ENCODE data around the gene EPN3.

EPN3 gene

DNA sequence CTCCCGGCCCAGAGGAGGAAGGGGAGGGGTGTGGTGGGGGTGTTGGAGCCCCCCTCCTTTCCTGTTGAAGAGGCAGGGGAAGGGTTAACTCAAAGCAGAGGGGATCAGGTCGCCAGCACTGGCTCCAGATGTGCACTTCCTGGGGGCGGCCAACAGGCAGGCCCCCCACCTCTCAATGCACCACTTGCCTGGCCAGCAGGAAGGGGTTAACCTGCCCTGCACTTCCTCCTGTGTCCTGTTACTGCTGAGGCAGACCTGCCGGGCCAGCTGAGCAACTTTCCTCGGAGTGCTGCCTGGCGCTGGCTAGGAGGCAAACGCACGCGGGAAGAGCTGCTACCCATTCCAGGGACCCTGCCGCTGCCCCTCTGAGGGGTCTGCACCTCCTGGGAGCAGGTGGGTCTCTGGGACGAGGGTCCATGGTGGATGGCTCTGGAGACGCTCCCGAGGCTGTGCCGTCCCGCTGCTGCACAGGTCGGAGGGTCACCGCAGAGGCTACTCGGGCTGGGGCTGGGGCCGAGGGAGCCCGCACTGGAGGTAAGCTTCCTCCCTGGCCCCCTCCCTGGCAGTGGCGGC, at the start of gene EPN3:
EPN3 (plus strand) TSS at position 284 of the 573 bp plus-strand sequence. CDS start 3,822 bp downstream, outside the sequence.
- no peak for DNase-seq

DNA sequence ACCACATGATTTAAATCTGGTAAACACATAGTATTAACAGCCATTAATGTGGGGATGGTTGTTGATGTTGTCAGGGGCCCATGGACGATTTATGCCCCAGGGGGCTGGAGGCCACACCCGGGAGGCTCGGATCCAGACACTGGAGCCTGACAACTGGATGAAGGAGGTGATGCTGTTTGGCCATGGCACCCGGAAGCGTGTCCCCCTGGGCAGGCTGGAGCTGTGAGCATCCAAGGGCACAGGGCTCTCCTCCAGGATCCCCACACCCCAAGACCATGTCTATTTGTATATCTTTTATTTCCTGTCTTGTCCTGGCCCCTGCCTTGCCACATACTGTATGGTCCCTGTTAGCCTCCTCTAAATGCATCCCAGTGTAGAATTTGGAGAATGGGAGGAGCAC, 49.3 kb upstream of the EPN3 start:
- DNase-seq, result no peak

DNA sequence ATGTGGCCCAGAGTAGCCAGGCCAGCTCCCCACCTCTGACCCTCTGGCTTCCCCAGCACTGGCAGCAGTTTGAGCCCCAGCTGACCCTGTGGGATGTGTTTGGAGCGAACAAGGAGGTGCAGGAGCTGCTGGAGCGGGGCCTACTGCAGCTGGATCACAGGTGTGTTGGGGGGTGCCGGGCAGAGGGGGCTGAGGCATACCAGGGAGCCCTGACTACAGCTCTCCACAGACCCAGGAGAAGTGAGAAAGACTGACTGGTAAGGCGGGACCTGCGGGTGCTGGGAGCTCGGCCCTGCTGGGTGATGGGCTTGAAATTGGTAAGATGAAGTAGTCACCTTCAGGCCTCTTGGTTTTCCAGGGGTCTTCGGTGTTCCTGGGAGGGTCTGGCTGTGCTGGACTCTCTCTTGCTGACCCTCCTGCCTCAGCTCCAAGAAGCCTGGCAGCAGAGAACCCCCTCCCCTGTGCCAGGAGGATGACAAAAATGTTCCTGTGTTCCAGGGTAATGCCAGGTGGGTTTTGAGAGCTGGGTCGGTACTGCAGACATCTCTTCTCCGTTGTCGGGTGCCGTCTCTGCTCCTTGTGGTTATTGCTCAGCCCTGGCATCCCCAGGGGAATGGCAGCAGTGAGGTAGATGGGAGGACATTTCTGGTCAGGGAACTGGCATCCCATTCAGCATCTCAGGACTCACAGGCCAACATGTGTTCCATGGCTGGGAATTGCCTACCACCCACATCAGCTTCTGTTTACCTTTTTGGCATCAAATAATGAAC, 48.0 kb upstream of the EPN3 start:
- no peak for DNase-seq

DNA sequence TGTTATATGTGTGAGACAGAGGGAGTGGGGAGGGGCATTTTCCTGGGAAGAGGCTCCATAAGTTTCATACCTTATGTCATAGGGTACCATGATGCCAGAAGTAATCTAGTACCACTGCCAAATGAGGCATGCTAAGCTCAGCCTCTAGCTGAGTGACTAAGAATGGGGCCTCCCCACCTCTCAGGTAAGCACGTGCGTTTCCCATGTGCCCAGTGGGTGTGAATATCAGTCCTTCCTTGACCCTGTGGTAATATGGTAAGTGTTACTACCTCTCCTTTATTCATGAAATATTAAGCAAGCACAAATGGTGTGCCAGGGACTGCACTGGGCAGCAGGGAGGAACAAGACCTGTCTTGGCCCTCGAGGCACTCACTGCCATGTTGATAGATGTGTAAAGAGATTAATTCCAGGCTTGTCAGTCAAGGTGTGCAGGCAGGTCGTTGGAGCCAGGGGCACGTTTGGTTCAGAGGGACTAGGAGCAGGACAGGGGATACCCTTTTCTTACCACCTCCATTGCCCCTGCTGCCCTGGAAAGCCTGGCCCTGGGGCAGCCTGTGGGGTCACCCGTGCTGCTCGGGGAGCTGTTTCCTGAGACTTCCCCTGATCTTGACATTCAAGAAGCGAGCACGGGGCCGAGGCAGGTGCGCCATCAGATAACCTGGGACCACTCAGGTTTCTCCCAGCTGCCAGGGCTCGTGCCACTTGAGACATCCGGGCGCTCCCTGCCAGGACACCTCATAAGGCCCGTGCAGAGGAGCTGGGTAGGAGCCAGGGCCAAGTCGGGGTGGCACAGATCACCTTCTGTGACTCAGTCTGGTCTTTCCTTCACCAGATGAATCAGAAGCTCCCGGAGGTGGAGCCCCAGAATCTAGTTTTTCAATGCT, 45.1 kb upstream of the EPN3 start:
- no peak for DNase-seq

DNA sequence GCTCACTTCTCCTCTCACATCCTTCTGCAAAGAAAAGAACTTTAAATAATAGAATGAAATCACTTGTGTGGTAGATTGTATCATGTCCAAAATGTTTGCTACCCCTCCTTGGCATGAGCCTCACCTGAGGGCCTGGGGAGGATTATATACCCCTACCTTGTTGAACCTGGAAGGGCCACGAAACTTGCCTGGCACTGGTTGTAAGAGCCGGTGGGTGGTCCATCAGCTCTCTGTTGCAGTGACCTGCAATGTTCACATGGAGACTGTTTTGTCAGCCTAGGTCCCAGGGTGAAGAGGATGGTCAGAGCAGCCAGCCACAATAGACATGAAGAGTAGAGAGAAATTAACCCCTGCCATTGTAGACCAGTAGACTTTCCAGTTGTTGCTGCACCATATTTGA, 43.7 kb upstream of the EPN3 start:
- DNase-seq, result no peak

DNA sequence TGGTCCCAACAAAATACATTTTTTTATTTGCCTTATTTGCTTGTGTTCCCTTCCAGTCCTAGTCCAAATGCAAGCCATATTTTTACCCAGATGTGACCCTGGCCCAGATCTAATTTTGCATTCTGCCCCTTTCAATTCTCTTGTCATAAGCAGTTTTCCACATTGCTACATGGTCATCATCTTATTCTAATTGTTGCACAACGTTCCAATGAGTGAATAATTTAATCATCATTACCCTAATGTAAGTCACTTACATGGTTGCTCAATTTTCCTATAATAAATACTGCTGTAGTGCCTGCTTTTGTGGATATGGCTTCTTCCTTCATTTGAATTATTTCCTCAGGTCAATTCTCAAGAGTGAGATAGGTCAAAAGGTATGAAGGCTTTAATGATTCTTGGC, 41.0 kb upstream of the EPN3 start:
- no peak for DNase-seq

DNA sequence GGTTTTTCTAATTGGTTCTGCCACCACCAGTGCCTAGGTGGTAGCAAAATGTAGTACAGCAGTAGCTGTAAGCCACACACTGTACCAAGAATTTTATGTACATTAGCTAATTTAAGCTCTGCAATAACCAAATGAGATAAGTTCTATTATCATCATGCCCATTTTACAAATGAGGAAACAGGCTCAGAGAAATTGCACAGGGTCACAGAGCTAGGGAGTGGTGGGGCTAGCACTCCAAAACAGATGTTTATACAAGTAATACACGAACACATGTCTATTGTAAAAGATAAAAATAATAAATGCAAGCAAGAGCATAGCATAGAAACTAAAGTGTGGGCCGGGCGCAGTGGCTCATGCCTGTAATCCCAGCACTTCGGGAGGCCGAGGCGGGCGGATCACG, 40.3 kb upstream of the EPN3 start:
- no peak for DNase-seq

DNA sequence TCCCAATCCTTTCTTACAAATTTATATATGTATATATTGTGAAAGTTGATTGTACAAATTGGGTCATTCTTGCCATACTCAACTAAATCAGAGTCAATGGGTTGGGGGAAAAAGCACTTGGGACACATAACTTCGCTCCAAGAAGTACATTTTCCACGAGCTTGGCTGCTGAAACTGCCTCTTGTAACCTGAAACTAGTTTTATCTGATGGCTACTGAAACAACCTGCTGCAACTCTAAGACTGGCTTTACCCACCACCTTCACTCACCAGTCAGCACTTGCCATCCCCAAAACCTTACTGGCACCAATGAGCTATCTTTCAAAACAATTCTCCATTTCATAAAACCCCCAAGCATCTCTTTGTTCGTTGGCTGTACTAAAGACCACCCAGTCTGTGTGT, 38.8 kb upstream of the EPN3 start:
- no peak for DNase-seq

DNA sequence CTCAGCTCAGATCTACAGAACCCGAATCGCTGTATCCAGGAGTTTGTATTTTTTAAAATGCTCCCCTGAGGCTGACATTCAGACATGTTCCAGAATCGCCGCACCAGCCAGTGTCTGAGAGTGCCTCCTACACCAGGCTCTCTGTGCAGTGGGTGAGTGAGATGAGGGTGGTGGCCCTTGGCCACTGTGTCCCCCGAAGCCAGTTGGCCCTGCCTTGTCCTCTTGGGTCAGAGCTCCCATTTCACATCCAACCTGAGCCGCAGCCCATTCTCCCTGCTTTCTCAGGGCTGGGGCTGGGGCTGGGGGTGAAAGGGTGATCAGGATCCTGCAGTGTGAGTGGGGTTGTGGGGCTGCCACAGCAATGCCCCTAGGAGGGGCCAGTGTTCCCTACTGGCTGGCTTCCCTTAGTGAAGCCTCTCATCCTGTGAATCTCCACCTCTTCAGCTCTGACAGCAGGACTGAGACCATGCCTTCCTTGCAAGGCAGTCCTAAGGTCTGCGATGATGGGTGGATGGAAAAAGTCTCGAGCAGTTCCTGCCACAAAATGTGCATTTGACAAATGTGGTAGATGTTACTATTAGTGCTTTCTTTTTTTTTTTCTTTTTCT, 37.2 kb upstream of the EPN3 start:
- no peak for DNase-seq

DNA sequence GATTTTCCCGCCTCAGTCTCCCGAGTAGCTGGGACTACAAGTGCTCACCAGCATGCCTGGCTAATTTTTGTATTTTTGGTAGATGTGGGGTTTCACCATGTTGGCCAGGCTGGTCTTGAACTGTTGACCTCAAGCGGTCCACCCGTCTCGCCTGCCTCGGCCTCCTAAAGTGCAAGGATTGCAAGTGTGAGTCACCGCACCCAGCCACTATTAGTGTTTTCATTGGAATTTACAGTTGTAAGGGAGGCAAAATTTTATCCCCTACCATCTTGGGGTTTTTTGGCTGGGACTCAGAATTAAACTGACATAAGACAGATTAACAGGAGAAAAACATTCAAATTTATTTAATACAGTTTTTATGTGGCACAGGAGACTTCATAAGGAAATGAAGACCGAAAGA, 36.6 kb upstream of the EPN3 start:
- no peak for DNase-seq

DNA sequence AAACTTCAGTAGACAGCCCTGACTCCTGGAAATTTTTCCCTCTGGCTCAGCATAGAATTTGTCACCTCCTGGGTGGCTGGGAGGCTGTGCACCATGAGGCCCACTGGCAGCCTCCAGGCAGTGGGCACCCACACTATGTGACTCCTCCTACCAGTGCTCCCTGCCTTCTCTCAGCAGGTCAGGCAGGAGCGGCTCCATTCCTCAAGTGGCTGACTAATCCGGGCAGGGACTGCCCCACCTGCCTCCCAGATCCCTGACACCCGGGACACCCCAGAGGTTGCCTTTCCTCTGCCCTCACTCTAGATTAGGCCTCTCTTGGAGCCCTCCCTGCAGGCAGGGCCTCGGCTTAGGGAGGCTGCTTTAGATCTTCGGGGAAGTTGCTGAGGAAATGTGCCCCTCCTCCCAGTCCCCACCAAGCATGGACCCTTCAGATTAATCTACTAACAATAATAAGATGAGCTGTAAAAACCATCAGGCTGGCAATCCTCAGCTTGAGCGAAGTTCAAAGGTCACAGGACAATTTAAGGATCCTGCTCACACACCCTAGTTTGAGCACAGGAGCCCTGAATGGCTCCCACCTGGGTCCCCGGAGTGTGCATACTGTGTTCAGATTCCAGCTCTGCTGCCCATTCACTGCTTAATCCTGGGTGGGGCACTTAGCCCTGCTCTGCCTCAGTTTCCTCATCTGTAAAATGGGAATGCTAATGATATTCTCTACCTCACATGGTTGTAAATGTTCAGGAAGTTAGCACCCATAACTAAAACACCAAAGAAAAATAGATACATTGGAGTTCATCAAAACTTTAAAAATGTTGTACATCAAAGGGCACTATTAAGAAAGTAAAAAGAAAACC, 34.3 kb upstream of the EPN3 start:
- no peak for DNase-seq

DNA sequence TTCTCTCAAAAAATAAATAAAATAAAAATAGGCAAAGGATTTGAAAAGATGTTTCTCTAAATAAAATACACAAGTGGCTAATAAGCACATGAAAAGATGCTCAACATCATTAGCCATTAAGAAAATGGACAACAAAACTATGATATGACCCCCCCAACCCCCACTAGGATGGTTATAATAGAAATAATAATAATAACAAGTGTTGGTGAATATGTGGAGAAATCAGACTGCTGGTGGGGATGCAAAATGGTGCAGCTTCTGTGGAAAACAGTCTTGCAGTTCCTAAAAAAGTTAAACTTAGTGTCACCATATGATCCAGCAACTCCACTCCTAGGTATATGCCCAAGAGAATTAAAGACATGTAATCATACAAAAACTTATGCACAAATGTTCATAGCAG, 33.3 kb upstream of the EPN3 start:
- no peak for DNase-seq

DNA sequence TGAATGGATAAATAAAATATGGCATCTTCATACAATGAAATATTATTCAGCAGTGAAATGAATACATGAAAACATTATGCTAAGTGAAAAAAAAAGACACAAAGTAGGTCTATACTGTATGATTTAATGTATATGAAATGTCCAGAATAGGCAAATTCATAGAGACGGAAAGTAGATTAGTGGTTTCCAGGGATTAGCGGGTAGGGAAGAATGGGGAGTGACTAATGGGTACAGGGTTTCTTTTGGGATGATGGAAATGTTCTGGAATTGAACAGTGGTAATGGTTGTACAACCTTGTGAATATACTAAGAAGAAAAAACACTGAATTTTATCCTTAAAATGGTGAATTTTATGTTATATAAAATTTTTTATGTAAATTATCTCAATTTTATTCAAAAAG, 32.8 kb upstream of the EPN3 start:
- no peak for DNase-seq

DNA sequence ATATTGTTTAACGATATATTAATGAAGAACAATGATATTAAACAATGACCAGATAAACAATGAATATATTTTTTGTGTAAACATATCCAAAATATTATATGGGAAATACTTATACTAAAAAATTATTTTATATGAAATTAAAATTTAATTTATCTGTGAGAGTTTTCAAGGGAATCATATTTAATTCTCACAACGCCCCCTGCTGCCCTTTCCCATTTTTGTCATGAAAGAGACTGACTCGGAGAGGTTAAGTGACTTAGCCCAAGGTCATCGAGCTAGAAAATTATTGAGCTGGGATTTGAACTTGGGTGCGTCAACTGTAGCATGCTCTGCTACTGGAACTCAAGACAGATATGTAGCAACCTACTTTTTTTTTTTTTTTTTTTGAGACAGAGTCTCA, 31.5 kb upstream of the EPN3 start:
- DNase-seq, result no peak

DNA sequence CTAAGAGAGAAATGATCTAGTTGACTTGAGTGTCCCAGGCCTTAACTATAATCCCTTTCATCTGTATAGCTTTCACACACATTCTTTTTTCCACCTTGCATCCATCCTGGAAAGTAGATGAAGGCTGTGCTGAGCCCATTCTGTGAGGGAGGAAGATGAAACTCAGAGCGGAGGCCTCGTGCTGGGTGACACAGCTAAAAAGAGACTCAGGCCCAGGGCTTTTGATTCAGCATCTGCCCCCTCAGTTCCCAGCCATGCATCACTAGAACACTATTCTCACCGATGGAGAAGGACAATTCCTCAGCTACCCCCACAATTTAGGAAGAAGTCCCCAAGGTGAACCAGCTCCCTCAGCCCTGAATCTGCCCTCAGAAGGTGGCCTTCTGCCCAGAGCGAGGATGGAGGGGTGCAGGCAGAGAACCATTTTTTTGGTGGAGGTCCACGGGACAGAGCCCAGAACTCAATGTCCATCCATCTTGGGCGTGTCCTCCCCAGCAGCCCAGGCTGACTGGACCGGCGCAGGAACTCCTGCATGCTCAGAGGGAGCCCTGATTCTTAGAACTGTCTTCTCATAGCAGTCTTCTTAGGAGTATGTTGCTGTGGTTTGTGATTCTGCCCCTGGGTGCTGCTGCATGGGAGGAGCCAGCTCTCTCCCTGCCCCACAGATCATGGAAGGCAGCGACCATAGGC, 30.1 kb upstream of the EPN3 start:
- no peak for DNase-seq

DNA sequence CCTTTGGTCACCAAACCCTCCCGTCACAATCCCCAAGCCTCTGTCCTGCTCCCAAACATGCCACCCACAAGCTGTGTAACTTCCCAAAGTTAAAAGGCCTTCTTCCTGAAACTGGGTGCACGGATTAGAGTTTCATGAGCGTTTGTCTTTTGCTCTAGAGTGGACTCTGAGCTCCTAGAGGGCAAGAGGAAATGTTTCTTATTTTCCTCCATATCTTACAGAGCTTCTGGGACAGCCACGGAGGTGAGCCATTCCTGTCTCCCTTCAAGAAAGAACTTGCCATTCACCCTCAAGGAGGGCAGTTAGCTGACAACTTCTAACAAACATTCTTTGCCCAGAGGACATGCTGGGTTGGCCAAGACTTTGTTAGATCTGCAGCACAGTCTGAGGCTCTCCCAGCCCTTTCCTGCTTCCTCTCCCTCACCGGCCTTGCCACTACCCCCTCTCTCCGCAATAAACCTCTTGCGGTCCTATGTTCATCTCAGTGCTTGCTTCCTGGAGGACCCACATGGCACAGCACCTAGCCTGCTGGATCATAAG, 26.9 kb upstream of the EPN3 start:
- DNase-seq, result no peak

DNA sequence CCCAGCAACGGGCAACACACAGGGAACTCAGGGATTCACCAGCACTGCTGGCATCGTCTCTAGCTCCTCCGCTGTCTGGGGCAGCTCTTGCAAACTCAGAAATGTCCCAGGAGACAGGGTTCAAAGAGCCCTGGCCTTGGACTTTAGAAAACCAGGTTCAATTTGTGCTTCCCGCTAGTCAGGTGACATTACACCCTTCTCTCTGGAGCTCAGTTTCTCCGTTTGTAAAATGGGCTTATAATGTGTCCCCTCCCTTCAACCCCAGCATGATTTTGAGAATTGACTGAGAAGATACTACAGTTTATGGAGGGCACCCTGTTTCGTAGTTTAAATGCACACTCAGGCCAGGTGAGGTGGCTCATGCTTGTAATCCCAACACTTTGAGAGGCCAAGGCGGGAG, 26.2 kb upstream of the EPN3 start:
- no peak for DNase-seq

DNA sequence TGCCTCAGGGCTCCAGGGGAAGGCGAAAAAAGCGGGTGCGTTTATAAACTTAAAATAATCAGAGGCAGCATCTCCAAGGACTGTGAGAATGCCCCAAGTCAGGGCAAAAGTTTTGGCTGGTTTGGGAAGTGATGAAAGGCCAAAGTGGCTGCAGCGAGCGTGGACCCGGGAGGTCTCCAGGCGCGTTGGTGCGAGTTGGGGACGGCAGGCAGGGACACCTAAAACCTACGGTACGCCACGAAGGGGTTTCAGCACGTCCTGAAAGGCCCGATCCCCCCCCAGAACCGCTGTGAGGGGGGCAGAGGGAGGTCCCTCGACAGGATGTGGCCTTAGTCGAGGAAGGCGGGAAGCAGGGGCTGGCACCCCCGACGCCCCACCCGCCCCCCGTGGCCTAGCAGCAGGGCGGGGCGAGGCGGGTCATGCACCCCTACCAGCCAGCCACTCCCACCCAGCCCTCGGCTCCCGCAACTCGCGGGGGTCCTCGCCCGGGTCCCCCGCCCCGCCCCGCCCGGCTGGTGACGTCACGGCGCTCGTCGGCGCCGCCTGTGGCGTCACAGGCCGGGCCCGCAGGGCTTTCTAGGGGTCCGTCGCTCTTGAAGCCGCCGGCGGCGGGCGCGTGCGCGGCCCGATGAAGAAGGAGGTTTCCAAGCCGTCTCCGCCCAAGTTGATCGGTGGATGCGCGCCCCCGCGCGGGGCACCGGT, 24.5 kb upstream of the EPN3 start, which contains the start of gene MYCBPAP:
MYCBPAP (plus strand) TSS at position 569 of the 702 bp plus-strand sequence. CDS start 236 bp downstream, outside the sequence.
- DNase-seq, result no peak

DNA sequence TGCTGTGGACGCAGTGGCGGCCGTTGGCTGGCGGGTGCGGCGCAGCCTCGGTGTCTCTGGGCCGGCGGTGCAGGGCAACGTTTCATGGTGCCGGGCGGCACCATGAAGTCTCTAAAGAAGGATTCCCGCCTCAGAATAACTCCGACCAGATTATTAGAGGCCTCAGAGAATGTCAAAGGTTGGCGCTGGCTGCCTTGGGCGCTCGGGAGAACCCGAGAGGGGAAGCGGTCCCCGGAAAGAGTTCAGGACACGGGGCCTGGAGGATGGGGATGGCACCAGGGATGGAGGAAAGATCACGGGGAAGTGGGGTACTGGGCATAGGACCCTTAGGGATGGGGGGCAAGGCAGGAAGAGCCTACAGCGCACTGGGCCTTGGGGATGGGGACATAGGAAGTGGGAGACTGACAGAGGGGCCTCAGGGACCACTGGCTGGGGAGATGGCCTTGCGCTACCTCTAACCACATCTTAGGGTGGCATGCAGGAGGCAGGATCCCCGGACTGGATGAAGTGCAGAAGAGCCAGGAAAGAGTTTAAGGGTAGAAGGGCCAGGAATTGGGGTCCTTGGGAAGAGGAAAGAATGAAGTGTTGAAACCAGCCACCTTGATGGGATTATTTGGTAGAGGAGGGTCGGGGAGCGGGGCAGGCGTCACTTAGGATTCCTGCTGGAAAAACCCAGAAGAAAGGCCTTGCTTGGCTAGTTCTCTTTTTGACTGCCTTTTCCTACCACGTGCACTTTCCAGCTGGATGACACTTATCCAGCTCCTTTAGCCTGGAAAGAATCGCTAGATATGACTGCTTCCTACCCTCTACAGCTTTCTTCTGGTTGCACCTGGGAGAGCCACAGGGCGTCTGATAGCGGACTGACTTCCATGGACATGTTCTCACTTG, 23.7 kb upstream of the EPN3 start:
- no peak for DNase-seq

DNA sequence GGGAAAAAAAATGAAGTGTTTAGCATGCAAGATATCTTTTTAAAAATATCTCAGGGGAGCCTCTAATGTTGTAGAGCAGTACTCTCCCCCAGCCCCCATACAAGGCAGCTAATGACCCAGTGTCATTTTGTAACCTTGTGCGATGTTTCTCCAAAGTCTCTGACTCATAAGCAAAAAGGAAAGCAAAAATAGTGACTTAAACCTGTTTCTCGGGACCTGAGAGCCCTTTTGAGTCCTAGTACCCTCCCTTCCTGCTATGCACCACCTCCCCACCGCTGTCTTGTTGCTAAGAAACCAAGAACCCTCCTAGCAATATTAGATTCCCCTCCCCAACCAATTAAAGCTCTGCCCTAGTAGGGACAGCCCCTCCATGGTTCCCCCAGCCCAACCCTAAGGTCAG, 21.5 kb upstream of the EPN3 start:
- DNase-seq, result no peak
